Fibroblast of gingiva (primary cell): Measurements from ENCODE around the gene NR5A1.

Experiments
- DNase-seq: peaks from one replicate; pipeline ENCODE4 v3.0.0-alpha.2; 2011; ENCODE audit warnings: low read depth

Gene NR5A1

GRCh38 chr9:124514125-124514524 lies 6.9 kb upstream of the NR5A1 start:
- DNase-seq = no peak

- DNase-seq = no peak
These were observed 6.3 kb upstream of the NR5A1 start for GRCh38 chr9:124513376-124513994.

GRCh38 chr9:124512806-124513204 lies 5.6 kb upstream of the NR5A1 start:
- no peak for DNase-seq

DNA sequence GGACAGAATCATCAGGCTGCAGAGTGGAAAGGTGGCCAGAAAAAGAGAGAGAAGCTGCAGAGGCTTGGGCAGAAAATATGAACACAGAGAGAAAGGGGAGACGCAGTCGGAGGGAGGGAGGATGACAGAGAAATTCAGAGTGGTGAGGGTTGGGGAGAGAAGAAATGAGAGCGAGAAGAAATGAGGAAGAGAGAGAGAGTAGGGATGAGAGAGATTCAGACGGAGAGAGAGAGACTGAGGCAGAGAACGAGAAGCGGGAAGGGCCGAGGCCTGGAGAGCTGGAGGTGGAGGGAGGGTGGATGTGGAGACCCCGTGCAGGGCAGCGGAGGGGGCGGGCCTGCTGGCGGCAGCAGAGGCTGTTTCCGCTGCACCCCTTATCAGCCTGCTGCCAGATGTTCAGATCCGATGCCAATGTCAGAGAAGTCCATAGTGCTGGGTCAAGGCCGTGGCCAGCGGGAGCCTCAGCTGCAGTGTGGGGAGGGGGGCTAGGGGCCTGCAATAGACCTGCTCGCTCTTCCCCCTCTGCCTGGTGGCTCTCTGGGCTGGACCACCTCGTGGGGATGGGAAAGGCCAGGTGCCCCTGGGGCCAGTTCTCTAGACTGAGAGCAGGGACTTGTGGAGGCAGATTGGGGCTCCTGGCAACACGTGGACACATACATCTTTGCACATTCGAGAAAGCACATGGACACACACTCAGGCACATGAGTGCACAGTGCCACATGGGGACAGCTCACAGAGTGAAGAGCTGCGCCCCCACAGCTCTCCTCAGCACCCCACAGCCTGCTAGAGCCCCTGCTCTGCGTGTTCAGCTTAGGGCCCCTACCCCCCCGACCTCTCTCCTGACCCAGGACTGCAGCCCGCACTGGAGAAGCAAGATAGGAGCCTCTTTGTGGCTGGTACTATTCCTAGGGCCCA lies 4.9 kb upstream of the NR5A1 start:
- no peak for DNase-seq

DNA sequence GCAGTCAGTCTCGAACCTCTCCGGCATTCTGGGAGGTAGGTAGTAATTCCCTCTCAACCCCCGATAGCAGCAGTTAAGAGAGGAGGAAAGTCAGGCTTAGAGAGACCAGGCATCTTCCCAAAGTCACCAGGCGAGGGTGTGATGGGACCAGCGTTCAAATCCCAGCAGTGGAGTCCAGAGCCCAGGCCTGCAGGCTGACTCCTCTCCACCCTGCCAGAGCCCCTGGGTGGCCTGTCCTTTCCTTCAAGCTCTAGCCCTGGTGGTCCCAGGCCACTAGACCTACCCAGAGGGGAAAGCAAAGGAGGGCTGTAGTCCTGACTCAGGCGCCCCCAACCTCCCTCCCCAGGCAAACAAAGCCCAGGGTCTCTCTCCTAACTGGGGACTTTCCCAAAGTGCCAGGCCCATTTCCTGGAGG lies 4.2 kb upstream of the NR5A1 start:
- no peak for DNase-seq

DNA sequence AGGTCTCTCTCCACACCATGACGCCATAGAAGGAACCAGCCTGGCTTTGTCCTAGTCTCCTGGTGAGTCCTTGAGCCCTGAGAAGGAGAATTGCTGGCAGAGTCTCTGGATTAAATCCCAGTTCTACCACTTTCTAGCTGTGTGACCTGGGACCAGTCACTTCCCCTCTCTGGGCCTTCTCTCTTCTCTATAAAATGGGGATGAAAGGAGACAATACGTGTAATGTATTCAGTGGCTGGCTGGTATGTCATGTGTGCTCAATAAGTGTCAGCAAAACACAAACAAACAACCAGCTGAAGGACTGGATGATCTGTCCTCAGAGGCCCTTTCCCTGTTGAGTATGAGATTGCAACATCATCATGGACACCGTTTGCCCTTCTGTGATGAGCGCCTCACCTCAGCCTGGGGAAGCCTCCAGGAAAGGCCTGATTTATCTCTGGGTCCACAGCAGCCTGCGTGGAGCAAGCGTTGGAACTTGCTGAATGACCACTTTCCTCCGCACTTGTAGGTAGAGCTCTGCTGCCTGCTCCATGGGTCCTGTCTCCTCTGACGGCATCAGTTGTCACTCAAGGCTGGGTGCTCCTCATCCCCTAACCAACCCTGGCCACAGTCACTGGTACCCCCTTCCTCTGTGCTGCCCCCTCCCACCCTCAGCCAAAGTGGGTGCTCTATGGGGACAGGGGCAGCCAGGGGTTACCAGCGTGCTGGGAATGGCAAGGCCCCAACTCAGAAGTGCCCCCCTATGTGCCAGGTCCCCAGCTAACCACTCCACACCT lies 3.6 kb upstream of the NR5A1 start:
- DNase-seq = no peak

DNA sequence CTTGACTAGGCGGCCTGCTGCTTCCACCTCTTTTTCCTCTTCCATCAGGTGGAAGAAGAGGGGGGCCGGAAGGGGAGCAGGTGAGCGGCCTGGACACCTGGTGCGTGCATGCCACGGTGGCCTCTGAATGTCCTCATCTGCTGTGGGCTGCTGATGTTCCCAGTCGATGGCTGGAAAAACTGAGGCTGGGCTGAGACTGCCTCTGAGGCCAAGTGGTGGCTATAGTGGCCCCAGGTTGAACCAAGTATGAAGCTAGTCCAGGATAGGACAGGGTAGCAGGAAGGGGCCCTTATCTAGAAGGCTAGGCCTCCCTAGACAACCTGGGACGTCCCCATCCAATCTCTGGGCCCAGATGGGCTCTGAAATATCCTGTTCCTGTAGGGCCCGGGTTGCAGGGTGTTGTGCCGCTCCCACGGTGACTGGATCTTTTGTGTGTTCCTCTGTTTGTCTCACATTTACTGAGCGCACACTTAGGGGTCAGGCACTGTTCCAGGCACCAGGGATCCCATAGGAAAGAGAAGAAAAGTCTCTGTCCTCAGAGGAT lies 753 bp upstream of the NR5A1 start:
- DNase-seq = no peak

DNA sequence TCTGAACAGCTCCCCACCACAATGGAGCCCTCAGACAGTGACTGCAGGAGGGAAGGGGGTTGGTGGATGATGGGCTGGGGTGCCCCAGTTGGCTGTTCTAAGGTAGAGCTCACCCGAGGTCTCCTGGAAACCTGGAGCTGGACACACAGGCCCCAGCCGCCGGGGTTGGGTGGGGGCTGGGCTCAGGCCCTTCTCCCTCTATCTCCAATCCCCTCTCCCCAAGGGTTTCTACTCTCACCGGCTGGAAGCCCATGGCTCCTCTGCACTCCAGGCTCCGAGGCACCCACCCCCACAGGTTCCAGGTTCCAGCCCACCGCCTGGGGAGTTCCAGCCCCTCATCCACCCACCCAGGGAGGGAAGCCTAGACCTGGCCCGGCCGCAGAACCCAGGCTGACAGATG lies 766 bp downstream of the NR5A1 start:
- DNase-seq = no peak

- no peak for DNase-seq
These were observed 1.3 kb downstream of the NR5A1 start for GRCh38 chr9:124505901-124506346.

DNA sequence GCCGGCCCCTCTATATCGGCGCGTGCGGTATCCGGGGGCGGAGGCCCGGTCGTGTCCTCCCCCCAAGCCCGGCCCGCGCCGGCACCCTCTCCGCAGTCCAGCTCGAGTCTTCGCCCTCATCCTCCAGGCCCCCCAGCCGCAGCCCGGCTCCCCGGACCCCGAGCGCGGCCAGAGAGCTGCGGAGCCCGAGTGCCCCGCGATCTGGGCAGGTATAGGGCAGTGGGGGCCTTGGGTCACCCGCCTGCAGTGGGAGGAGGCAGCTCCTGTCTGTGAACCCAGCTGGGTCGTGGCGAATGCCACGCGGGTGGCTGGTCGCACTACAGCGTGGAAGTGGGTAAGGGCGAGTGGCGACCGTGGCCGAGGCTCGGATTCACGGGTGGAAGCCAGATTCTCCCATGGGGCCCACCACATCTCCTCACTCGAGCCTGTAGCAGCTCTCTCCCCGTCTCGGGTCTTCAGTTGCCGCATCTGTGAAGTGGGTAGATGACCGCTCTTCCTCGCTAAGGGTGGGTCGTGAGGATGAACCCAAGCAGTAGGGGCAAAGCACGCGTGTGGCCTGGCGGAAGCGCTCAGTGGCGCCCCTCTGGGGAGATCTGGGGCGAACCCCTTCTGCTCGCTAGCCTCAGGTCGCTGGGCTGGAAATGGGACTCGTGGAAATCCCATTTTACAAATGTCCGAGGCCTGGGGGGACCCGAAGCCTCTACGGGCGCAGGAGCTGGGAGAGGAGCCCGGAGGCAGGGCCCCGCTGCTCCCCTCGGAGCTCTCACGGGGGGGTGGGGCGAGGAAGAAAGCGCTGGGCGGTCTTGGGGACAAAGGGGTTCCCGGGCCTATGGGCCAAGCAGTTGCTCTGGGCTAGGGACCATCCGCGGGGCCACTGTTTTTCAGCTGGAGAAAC lies 1.9 kb downstream of the NR5A1 start:
- DNase-seq = no peak

- DNase-seq = no peak
These were observed 2.6 kb downstream of the NR5A1 start for GRCh38 chr9:124504530-124505005.

- no peak for DNase-seq
These were observed 3.3 kb downstream of the NR5A1 start for GRCh38 chr9:124503713-124504529.

GRCh38 chr9:124502711-124503702 lies 4.2 kb downstream of the NR5A1 start:
- DNase-seq = no peak

DNA sequence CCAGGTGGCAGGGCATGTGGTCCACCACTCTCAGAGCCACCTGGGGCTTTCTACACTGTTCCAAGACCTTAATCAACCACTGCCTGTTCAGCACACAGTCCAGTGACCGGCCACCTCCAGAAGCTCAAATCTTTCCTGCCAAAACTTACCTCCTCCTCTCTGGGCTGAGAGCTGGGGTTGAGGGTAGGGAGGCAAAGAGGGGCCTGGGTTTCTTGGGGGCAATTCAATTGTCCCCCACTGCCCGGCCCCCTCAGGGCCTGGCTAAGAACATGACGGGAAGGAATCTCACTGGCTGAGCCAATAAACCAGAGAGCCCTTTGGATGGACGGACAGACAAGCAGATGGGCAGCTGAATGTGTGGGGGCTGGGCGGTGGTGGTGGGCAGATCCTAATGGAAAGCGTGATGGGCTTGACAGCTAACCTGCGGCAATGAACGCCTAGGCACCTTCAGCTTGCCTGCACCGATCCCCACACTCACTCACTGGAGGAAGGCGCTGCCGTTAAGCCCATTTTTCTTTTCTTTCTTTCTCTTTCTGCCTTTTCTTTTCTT lies 5.4 kb downstream of the NR5A1 start:
- DNase-seq = no peak

- DNase-seq = no peak
These were observed 6.2 kb downstream of the NR5A1 start for GRCh38 chr9:124500796-124501611.

- no peak for DNase-seq
These were observed 7.0 kb downstream of the NR5A1 start for GRCh38 chr9:124500028-124500795.

DNA sequence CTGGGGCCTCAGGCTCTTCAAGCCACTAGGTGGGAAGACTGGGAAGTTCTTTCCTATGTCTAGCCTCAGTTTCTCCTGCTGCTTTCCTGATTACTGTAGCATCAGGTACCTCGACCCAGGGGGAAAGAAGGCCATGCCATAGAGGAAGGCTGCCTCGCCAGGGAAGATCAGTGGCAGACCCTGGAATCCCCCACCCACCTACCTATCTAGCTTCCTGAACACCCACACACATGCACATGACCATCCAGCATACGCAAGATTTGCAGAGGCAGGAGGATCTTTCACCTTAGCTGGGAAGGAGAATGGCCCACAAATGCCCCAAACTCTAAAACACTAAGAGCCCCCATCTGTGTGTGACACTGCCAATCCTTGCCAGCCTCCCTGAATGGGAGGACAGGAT lies 8.0 kb downstream of the NR5A1 start:
- DNase-seq = no peak
